Suprapubic skin (tissue), 4 donors: ENCODE measurements around the gene LYRM4. TPM values are rescaled to one million over a fixed set of nuclear protein-coding genes. Genes with fewer than 3 reads are reported as not detected.

Experiments
- DNase-seq, 2 donors: peaks; one replicate each; pipeline ENCODE4 v3.0.0-alpha.2; 2019; ENCODE audit warnings: low spot score in 2 of 2
- H3K27ac ChIP-seq: fragments of 200-600 bp; sonication (generic); one replicate; pipeline ENCODE4 v1.5.1; 2019
- H3K27me3 ChIP-seq: fragments of 200-600 bp; sonication (generic); one replicate; pipeline ENCODE4 v1.5.1; 2019
- H3K36me3 ChIP-seq: fragments of 200-600 bp; sonication (generic); one replicate; pipeline ENCODE4 v1.5.1; 2019
- H3K4me1 ChIP-seq: fragments of 200-600 bp; sonication (generic); one replicate; pipeline ENCODE4 v1.5.1; 2019
- H3K4me3 ChIP-seq: fragments of 200-600 bp; sonication (generic); one replicate; pipeline ENCODE4 v1.5.1; 2019; ENCODE audit warnings: mild to moderate bottlenecking
- H3K9me3 ChIP-seq: fragments of 200-600 bp; sonication (generic); one replicate; pipeline ENCODE4 v1.5.1; 2019
- CTCF ChIP-seq, 2 donors: fragments of 200-600 bp in 1 of 2; fragments of 450-650 bp in 1 of 2; sonication (generic) in 1 of 2; IDR thresholded peaks; one replicate each; pipeline ENCODE4 v1.5.1; 2016 to 2019; ENCODE audit warnings: antibody characterized with exemption in 2 of 2, mild to moderate bottlenecking in 1 of 2, moderate library complexity in 1 of 2
- EP300 ChIP-seq: sonication (generic); formaldehyde crosslinking; IDR thresholded peaks from one replicate; pipeline ENCODE4 v1.6.1; 2017; ENCODE audit warnings: antibody characterized with exemption
- POLR2A ChIP-seq, 2 donors: fragments of 450-650 bp; IDR thresholded peaks; one replicate each; pipeline ENCODE4 v1.6.1; 2017; ENCODE audit warnings: antibody characterized with exemption in 2 of 2, mild to moderate bottlenecking in 2 of 2, moderate library complexity in 2 of 2
- POLR2AphosphoS5 ChIP-seq, 3 donors: sonication (generic); formaldehyde crosslinking; IDR thresholded peaks; one replicate each; pipeline ENCODE4 v1.6.1; 2017; ENCODE audit warnings: antibody characterized with exemption in 3 of 3
- WGBS: methylation state at CpG from one replicate; pipeline ENCODE4 v1.1.5; 2018; 5-methylcytosine and 5-hydroxymethylcytosine counted together
- total RNA-seq, 4 donors: library from RNA; depleted of rRNA; stranded (reverse); fragments of >200 nt; gene quantifications; one replicate each; pipeline ENCODE4 v1.1.0, GENCODE V29; 2016

The LYRM4 gene
- total RNA-seq, 4 donors from 2014 or later = 16.1 to 37.5 (median 19.6) TPM

- Histone ChIP-seq H3K27ac (no peak overlapping the region), H3K4me1 (peaks cover 3% of the 10 kb centered on the region), H3K4me3 (no peak overlapping the region), H3K27me3 (no peaks in the 10 kb centered on the region), H3K36me3 (no peaks in the 10 kb centered on the region), H3K9me3 (no peaks in the 10 kb centered on the region)
- TF ChIP-seq POLR2AphosphoS5 (IDR thresholded peaks at IDR 0.05) (no peak), POLR2A (IDR thresholded peaks at IDR 0.05) (no peak), CTCF (IDR thresholded peaks at IDR 0.05) (no peak), EP300 (no peak)
- 94% methylated on average over 12 of the region's 12 CpGs for WGBS
- DNase-seq = no peak
These were observed 120.7 kb downstream of the LYRM4 start for GRCh38 chr6:5139828-5140771.

- Histone ChIP-seq H3K9me3 (no peaks in the 10 kb centered on the region), H3K27ac (no peak overlapping the region), H3K4me3 (no peak overlapping the region), H3K4me1 (peaks cover 3% of the 10 kb centered on the region), H3K27me3 (no peaks in the 10 kb centered on the region), H3K36me3 (no peaks in the 10 kb centered on the region)
- no peak for DNase-seq
- no peak for TF ChIP-seq POLR2A (IDR thresholded peaks at IDR 0.05)
- TF ChIP-seq POLR2AphosphoS5 (IDR thresholded peaks at IDR 0.05) = no peak
- 86% methylated on average over 13 of the region's 13 CpGs for WGBS
These were observed 121.5 kb downstream of the LYRM4 start for GRCh38 chr6:5138995-5139827.

GRCh38 chr6:5136851-5137250 lies 123.9 kb downstream of the LYRM4 start:
- Histone ChIP-seq H3K36me3 (no peaks in the 10 kb centered on the region), H3K27ac (no peak overlapping the region), H3K4me3 (no peak overlapping the region), H3K9me3 (no peaks in the 10 kb centered on the region), H3K27me3 (no peaks in the 10 kb centered on the region), H3K4me1 (peaks cover 12% of the 10 kb centered on the region)
- peak in 1 of 2 donors; percentile 24 for DNase-seq
- 90% methylated on average over 8 of the region's 8 CpGs for WGBS
- TF ChIP-seq EP300 = no peak

GRCh38 chr6:5135788-5136376 lies 124.9 kb downstream of the LYRM4 start:
- Histone ChIP-seq H3K36me3 (no peaks in the 10 kb centered on the region), H3K4me1 (peaks cover 12% of the 10 kb centered on the region), H3K9me3 (no peaks in the 10 kb centered on the region), H3K27ac (no peak overlapping the region), H3K4me3 (no peak overlapping the region), H3K27me3 (no peaks in the 10 kb centered on the region)
- WGBS = 58% methylated on average over 9 of the region's 9 CpGs
- peak in 1 of 2 donors; percentile 51 for TF ChIP-seq CTCF (IDR thresholded peaks at IDR 0.05)
- TF ChIP-seq POLR2AphosphoS5 (IDR thresholded peaks at IDR 0.05) = no peak
- DNase-seq = peak in 1 of 2 donors; percentile 31

- no peak for DNase-seq
- Histone ChIP-seq H3K36me3 (no peaks in the 10 kb centered on the region), H3K27ac (no peak overlapping the region), H3K27me3 (no peaks in the 10 kb centered on the region), H3K9me3 (no peaks in the 10 kb centered on the region), H3K4me3 (no peak overlapping the region), H3K4me1 (peaks cover 12% of the 10 kb centered on the region)
- 71% methylated on average over 2 of the region's 2 CpGs for WGBS
- TF ChIP-seq CTCF (IDR thresholded peaks at IDR 0.05) = no peak
- no peak for TF ChIP-seq EP300
- no peak for TF ChIP-seq POLR2AphosphoS5 (IDR thresholded peaks at IDR 0.05)
- TF ChIP-seq POLR2A (IDR thresholded peaks at IDR 0.05) = no peak
These were observed 126.8 kb downstream of the LYRM4 start for GRCh38 chr6:5133943-5134342.

- Histone ChIP-seq H3K4me3 (peak overlapping the region; percentile 17), H3K36me3 (no peaks in the 10 kb centered on the region), H3K9me3 (no peaks in the 10 kb centered on the region), H3K4me1 (peaks cover 12% of the 10 kb centered on the region), H3K27ac (no peak overlapping the region), H3K27me3 (no peaks in the 10 kb centered on the region)
- TF ChIP-seq CTCF (IDR thresholded peaks at IDR 0.05) (no peak), EP300 (no peak), POLR2A (IDR thresholded peaks at IDR 0.05) (no peak), POLR2AphosphoS5 (IDR thresholded peaks at IDR 0.05) (no peak)
- peak in 1 of 2 donors; percentile 78 for DNase-seq
- 46% methylated on average over 7 of the region's 7 CpGs for WGBS
These were observed 128.0 kb downstream of the LYRM4 start for GRCh38 chr6:5132731-5133130.
